IPS-NIHi7 (cell line): ENCODE results near the gene AMFR.

ENCODE experiments used
- DNase-seq: peaks from one replicate; pipeline ENCODE4 v3.0.0; 2012; ENCODE audit warnings: mixed read lengths; ENCODE audit errors: extremely low spot score

The AMFR gene

GRCh38 chr16:56330476-56330875 is 94.9 kb downstream of the AMFR start:
- no peak for DNase-seq

DNA sequence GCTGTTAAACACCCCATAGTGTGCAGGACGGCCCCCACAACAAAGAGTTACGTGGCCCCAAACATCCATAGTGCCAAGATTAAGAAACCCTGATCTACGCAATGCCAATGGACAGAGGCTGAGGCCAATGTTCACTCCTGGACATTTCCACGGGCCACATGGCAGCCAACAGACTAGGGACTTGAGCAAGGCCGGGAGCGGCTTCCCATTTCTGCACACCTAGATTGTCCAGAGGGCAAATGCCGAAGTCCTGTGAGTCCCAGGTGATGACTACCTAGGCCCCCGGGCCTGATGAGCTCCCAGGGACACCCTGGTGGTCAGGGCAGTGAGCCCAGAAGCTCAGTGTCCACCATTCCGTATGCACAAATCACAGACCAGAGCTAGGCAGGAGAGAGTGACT is 95.5 kb downstream of the AMFR start:
- no peak for DNase-seq

GRCh38 chr16:56328276-56329022 is 96.9 kb downstream of the AMFR start:
- DNase-seq, result no peak

DNA sequence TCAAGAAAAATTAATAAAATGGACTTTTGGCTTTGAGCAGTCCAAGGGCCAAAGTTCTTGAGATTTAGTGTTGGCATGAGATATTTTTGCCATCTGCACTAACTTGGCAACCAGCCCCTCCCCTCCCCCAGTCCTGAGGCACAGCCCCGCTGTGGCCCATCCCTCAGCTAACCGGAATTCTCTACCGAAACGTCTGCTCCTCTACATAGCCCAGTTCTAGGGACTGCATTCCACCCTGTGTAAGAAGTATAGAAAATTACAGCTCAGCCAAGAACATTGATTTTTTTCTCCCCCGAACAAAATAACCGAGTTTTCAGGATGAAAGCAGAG is 97.5 kb downstream of the AMFR start:
- no peak for DNase-seq

DNA sequence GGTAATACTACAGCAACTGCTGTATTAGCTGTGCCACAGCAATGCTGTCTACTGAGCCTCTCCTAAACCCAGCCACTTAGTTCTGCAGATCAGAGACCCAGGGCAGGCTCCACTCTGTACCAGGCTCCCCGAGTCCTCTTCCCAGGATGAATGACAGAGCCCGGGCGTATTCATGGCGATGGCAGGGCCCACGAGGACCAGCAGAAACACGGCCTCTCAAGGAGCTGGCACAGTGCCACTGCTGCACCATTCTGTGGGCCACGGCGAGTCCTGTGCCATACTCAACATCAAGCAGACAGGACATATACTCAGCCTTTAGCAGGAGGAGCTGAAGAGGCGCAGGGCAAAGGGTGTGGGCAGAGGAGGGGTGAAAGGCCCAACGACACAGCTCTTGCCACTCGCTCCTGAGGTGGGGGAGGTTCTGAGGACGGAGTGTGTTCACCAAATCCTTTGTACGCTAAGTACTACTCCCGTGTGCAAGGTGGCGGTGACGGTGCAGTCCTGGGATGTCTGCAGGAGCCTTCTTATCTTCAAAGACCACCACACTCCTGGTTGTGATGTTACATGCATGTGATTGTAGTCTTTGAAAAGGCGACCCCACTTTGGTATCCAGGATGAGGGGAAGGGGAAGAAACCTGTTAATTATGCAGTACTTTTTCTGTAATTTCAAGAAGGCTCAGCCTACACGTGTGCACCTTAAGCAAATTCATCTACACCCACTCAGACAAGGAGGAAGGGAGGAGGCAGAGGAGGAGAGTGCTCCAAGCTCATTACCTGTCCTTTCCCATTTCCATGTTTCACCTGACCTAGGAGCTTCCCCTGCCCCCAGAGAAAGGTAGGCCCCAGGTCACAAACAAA is 98.0 kb downstream of the AMFR start:
- no peak for DNase-seq

DNA sequence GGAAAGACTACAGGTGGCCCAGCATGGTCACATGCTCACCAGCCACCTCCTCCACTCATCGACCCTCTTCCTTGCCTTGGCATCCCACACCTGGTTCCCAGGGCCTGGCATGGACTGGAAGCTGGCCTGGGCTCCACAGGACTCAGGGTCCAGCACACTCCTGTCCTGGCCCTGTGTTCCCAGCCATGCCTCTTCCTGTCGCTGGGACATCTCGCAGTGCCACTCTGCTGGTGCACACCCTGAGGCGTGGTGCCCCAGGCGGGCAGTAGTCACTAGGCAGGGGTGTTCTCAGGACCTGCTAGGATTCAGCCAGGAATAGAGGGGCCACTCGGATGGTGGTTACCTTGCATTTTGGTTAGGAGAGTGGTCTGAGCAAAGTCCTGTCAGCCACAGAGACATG is 99.4 kb downstream of the AMFR start:
- DNase-seq, result no peak

- no peak for DNase-seq
Measured at GRCh38 chr16:56324406-56324805, 100.9 kb downstream of the AMFR start.

GRCh38 chr16:56321571-56321970 is 103.8 kb downstream of the AMFR start:
- DNase-seq, result no peak

- no peak for DNase-seq
Measured at GRCh38 chr16:56320811-56321558, 104.4 kb downstream of the AMFR start.

- no peak for DNase-seq
Measured at GRCh38 chr16:56320056-56320455, 105.3 kb downstream of the AMFR start.

GRCh38 chr16:56319376-56319775 is 106.0 kb downstream of the AMFR start:
- no peak for DNase-seq

DNA sequence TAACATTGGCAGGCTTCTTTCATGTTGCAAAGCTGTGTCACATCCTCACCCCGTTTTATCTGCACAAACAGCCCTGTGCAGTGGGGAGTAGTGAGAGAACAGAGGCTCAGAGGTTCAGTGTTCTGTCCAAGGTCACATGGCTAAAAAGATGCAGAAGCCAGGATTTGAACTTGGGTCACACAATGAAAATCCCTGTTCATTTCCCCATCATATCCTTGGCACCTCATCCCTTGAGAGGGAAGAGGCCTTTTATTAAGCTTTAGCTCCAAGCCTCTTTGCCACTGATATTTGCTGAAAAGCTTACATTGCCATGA is 106.6 kb downstream of the AMFR start:
- no peak for DNase-seq

DNA sequence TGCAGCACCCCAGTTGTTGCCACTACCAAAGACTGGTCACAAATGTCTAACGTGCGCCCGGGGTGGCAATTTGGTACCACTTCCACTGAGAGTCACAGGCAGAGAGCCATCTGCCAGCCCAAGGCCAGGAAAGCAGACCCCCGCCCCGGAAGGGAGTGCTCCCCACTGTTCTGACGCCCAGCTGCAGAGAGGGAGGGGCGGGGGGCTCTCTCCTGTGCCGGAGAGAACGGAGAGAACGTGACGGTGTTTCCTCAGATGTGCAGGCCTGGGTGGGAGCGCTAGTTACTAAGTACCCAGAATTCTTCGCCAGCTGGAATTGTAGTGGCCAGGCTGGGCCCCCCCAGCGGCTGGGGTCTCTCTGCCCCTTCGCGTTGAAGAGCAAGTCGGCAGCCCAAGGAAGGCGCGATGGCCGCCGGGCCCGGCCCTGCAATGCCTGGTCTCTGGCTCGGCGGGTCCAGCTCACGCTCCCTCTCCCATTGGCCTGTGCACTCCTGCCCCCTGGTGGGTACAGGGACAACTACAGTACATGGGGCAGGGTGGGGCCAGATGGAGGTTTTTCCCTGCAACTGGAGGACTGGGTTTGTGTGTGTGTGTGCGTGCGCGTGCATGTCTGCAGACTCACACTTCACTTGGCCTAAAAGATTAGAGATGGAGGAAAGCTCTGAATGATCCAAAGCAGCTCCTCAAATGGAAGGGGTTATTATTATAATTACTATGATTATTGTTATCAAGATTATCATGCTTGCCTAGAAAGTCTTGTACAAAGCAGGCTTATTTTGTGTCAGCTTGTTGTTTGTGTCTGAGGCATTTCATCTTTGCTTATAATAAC is 107.1 kb downstream of the AMFR start:
- peak; percentile 97 for DNase-seq

- DNase-seq, result no peak
Measured at GRCh38 chr16:56316545-56316944, 108.8 kb downstream of the AMFR start.

- DNase-seq, result no peak
Measured at GRCh38 chr16:56315955-56316354, 109.4 kb downstream of the AMFR start.

DNA sequence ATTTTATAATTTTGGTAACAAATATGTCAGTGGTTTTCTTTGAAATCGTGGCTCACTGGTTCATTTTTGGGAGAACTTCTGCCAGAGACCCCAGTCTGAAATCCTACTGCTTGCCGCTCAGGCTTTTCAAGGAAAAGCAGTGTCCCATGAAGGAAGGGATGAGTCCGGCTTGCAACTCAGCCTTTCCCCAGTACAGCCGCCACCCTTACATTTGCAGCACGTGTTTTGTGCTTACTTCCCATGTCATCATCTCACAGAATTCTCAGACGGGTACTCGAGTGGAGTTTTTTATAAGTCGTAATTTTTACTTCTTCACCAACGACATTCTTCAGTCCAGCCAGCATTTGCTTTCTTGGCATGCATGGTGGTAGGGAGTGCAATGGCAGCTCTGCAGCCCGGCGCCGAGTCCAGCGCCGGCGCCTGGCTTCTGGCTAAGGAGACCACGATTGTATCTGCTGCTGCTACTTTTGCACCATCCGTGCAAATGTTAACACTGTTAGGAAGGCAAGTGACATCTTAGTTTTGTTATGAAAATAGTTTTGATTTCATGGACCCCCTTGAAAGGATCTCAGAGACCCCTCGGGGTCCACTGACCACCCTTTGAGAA is 111.0 kb downstream of the AMFR start:
- no peak for DNase-seq

DNA sequence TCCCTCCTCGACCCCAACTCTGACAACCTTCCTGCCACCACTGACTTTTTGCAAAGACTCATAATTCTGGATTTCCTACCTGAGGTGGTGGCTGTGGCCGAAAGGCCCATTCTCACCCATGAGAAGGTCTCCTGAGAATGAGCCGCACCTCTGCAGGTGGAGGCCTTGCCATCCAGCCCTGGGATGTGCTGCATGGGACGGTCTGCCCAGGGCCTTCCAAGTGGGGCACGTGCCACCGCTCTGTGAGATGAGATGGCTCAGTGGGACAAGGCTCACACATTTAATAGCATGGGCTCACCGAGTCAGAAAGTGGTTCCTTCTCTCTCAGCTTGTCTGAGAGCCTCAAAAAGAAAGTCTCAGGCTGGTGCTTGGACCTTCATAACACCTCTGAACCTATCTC is 112.8 kb downstream of the AMFR start:
- no peak for DNase-seq

DNA sequence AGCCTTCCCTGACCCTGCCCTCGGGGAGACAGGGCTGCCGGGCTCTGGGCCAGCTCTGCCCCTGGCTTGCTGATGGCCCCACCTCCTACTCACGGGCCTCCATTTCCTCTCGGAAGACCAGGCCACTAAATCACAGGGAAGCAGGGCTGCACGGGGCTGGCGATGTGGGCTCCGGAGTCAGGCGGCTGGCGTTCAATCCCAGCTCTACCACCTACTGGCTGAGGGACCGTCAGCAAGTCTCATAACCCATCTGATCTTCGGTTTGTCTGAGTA is 113.4 kb downstream of the AMFR start:
- DNase-seq, result no peak
